Coronary artery (tissue), 2 donors: ENCODE results near the gene CEP43.

Source experiments
- DNase-seq: peaks from one replicate; pipeline ENCODE4 v3.0.0-alpha.2; 2017; ENCODE audit warnings: low spot score
- H3K27ac ChIP-seq, 2 donors: fragments of 200-600 bp; sonication (generic); one replicate each; pipeline ENCODE4 v1.5.1; 2016 to 2019
- H3K4me3 ChIP-seq: fragments of 200-600 bp; sonication (generic); 2 replicates; pipeline ENCODE4 v1.5.1; 2016; ENCODE audit warnings: mild to moderate bottlenecking, moderate library complexity
- TF ChIP-seq, protein P1 (sequence below): fragments of 200-600 bp; sonication (generic); IDR thresholded peaks from one replicate; pipeline ENCODE4 v1.5.1; 2019; ENCODE audit warnings: antibody characterized with exemption

Gene CEP43

GRCh38 chr6:166952567-166953486, 46.4 kb upstream of the CEP43 start:
- no peak for DNase-seq
- Histone ChIP-seq H3K27ac (no peak overlapping the region), H3K4me3 (no peak overlapping the region)
- TF ChIP-seq, protein P1, sequence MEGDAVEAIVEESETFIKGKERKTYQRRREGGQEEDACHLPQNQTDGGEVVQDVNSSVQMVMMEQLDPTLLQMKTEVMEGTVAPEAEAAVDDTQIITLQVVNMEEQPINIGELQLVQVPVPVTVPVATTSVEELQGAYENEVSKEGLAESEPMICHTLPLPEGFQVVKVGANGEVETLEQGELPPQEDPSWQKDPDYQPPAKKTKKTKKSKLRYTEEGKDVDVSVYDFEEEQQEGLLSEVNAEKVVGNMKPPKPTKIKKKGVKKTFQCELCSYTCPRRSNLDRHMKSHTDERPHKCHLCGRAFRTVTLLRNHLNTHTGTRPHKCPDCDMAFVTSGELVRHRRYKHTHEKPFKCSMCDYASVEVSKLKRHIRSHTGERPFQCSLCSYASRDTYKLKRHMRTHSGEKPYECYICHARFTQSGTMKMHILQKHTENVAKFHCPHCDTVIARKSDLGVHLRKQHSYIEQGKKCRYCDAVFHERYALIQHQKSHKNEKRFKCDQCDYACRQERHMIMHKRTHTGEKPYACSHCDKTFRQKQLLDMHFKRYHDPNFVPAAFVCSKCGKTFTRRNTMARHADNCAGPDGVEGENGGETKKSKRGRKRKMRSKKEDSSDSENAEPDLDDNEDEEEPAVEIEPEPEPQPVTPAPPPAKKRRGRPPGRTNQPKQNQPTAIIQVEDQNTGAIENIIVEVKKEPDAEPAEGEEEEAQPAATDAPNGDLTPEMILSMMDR, result no peak

- TF ChIP-seq, protein P1, result no peak
- no peak for DNase-seq
- Histone ChIP-seq H3K4me3 (no peak overlapping the region), H3K27ac (no peak overlapping the region)
Measured at GRCh38 chr6:166954118-166954713, 45.0 kb upstream of the CEP43 start.

- peak overlapping the region; percentile 82 for H3K4me3 ChIP-seq
- TF ChIP-seq, protein P1, result no peak
- DNase-seq, result no peak
- peak overlapping the region; percentile 87 to 91 for H3K27ac ChIP-seq
Measured at GRCh38 chr6:166955121-166955864, 43.9 kb upstream of the CEP43 start.

DNA sequence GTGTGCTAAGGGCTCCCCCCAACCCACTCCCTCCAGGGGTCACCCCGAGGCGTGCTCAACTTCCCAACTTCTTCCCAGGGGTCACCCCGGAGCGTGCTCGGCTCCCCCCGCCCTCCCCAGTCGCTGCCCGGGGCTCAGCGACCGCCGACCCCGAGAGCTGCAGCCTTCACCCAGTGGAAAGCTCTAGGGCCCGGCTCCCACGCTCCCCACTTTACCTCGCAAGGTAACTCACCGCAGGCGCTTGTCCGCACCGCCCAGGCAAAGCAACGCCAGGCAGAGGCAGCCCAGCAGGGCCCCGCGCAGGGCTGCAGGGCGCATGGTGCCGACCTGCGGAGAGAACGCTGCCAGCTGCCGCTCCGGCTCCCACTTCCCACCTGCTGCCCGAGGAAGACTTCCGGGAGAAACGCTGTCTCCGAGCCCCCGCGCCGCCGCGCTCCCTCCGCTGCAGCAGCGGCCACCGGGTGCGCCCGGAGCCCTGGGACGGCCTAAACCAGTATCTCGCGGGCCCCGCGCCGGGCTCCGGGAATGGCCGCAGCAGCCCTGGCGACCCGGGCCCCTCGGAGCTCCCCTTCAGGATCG, 43.2 kb upstream of the CEP43 start:
- TF ChIP-seq, protein P1, result no peak
- Histone ChIP-seq H3K4me3 (peak overlapping the region; percentile 82), H3K27ac (peak overlapping the region; percentile 87 to 91)
- no peak for DNase-seq

DNA sequence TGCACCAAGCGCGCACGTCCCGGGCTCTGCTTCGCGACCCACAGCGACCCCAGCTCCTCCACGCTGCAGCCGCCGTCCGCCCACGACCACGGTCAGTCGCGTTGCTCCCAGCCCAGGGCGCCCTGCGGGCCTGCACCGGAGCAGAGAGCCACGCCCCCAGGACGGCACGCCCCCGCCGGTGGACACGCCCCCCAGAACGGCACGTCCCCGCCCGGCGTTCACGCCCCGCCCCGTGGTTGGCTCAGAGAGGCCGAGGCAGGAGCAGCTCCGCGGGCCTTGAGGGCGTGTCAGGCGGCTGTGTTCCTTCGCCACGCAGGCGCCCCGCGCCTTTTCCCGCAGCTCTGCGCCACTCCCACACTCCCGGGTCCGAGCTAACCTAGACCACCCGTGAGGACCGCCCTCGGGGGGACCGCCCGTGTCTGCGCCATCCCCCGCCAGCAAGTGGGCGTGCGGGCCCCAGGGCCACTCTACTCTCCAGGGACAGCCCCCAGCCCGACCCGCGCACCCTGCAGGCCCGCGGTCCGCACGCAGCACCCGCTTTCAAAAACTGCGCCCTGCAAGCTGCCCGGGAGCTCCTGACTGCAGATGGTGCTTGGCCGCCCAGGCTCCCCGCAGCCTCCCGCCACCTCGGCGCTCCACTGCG, 42.6 kb upstream of the CEP43 start, which contains the start of gene RNASET2:
RNASET2 (minus strand) TSS at position 107 of the 643 bp plus-strand sequence. CDS start 368 bp downstream, outside the sequence.
- DNase-seq, result peak; percentile 97
- TF ChIP-seq, protein P1, result no peak
- Histone ChIP-seq H3K4me3 (peak within 1 kb of the TSS; percentile 82), H3K27ac (peak within 1 kb of the TSS; percentile 87 to 91)

DNA sequence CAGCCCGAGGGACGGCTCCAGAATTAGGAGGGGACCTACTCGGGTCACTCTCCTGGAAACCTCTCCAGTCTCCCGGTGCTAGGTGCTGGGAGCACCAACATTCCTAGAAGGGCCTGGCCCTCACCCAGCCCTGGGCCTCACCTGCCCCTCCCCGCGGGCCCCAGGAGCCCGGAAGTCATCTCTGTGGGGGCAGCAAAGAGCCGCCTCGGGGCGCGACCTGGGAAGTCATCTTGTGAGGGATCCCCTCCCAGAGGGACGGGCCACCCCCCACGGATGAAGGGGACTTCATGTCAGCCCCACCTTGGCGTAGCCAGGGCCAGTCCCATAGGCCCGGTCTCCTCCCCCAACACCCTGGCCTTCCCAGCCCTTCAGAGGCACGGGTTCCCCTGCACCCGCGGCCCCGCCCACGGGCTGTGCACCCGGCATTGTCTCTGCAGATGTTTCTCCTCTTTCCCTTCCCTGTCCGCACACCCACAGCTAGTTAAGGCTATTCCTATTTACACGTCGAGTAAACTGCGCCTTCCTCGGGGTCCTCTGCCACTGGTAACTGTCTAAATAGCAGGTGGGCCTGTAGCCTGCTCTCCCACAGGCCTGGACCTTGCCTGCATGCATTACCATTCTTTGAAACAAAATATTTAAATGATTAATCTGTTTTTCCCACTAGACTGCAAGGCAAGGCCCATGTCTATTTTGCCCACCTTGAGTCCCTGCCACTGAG, 42.0 kb upstream of the CEP43 start:
- TF ChIP-seq, protein P1, result no peak
- Histone ChIP-seq H3K27ac (peak overlapping the region; percentile 87 to 91), H3K4me3 (peak overlapping the region; percentile 82)
- no peak for DNase-seq
